Metanephros (tissue), 1 donor: ENCODE measurements around the gene MED1. TPM values are rescaled to one million over a fixed set of nuclear protein-coding genes. Genes with fewer than 3 reads are reported as not detected.

Source experiments
- total RNA-seq: library from RNA; depleted of rRNA; stranded (reverse); fragments of >200 nt; gene quantifications from one replicate; pipeline ENCODE4 v1.2.3, GENCODE V29; 2014

Gene MED1, protein sequence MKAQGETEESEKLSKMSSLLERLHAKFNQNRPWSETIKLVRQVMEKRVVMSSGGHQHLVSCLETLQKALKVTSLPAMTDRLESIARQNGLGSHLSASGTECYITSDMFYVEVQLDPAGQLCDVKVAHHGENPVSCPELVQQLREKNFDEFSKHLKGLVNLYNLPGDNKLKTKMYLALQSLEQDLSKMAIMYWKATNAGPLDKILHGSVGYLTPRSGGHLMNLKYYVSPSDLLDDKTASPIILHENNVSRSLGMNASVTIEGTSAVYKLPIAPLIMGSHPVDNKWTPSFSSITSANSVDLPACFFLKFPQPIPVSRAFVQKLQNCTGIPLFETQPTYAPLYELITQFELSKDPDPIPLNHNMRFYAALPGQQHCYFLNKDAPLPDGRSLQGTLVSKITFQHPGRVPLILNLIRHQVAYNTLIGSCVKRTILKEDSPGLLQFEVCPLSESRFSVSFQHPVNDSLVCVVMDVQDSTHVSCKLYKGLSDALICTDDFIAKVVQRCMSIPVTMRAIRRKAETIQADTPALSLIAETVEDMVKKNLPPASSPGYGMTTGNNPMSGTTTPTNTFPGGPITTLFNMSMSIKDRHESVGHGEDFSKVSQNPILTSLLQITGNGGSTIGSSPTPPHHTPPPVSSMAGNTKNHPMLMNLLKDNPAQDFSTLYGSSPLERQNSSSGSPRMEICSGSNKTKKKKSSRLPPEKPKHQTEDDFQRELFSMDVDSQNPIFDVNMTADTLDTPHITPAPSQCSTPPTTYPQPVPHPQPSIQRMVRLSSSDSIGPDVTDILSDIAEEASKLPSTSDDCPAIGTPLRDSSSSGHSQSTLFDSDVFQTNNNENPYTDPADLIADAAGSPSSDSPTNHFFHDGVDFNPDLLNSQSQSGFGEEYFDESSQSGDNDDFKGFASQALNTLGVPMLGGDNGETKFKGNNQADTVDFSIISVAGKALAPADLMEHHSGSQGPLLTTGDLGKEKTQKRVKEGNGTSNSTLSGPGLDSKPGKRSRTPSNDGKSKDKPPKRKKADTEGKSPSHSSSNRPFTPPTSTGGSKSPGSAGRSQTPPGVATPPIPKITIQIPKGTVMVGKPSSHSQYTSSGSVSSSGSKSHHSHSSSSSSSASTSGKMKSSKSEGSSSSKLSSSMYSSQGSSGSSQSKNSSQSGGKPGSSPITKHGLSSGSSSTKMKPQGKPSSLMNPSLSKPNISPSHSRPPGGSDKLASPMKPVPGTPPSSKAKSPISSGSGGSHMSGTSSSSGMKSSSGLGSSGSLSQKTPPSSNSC (N-terminal part only)
- total RNA-seq = 28.2 TPM

DNA sequence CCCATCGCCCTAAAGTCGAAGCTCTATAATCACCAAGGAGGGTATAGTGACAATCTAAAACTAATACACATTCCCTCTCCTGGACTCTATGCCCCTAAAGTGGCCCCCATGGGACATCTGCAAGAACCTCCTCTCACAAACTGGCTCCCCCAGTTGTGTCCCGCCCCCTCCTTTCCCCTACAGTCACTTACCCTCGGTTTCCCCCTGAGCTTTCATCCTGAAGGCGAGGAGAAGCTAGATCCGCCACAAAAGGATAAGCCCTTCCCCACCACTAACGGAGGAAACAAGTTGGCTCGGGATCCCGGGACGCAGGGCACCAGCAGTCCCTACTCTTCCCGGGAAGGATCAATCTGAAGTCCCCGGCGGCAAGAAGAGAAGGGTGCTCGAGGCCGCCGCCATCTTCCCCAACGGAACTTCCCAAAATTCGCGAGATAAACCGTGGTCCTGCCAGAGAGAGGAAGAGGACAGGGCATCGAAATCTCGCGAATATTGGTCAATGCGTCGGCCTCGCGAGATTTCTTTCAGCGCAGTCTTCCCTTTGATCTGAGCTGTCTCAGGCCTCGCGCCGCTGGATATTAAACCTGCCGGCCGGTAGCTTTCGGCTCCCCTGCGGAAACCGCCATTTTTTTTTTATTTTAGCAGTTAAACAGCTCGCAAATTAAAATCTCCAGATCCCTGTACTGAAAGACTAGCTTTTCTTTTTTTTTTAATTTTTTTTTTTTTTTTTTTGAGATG lies at the start of gene MED1:
TSS of gene MED1 (minus strand) at position 417 of the 735 bp plus-strand sequence. CDS start at position 216, 201 bp downstream.

DNA sequence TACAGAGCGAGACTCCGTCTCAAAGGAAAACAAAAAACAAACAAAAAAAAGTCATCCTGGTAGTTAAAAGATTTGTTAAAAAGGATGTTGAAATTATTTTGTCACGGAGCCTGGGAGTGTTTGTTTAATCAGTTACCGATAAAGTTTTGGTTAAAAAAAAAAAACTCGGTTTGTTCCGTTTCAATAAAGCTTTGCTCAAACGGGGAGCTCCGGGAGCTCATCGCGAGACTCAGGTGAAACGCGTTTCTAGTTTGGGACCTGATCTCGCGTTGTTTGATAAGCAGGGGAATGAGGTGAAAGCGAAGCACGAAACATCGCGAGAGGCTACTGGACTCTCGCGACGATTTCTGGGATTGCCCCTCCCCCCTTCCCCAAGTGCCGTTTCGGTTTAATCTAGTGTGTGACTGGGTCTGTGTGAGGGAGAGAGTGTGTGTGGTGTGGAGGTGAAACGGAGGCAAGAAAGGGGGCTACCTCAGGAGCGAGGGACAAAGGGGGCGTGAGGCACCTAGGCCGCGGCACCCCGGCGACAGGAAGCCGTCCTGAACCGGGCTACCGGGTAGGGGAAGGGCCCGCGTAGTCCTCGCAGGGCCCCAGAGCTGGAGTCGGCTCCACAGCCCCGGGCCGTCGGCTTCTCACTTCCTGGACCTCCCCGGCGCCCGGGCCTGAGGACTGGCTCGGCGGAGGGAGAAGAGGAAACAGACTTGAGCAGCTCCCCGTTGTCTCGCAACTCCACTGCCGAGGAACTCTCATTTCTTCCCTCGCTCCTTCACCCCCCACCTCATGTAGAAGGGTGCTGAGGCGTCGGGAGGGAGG lies 10.3 kb upstream of the MED1 start, which contains the start of gene CDK12:
TSS of gene CDK12 (plus strand) at position 374 of the 813 bp plus-strand sequence. CDS start 586 bp downstream, outside the sequence.

DNA sequence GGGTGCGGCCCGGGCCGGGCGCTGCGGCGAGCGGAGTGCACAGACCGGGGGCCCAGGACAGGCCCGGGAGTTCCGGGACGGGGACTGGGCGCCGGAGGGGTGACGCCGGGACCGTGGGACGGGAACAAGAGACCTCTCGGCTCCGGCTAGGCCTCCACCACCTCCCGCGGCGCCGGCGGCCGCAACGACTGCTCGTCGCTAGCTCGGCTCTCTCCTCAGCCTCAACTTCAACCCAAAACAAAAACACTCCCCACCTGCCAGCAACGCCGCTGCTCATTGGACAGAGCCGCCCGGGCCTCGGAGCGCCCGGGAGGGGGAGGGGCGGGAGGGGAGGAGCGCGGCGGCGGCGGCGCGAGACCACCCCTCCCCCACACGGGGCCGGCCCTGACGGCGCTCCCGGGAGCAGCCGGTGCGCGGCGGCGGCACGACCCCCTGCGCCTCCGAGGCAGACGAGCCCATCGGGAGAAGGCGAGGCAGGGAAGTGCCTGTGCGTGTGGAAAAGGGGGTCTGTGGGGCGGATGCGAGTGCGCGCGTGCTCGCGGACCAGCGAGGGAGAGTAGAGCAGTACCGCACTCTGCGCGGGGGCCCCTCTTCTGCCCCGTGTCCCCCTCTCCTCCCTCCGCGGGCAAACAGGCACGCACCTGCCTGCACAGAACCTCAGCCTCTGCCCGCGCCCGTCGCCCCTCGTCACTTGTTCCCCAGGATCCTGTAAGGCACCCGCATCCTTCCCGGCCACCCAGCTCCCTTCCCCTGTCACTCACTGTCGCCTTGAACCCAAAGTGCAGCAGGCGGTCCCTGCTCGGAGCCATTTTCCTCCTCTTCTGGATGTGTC lies 49.4 kb downstream of the MED1 start, which contains the start of gene FBXL20:
TSS of gene FBXL20 (minus strand) at position 215 of the 832 bp plus-strand sequence. CDS start 224 bp downstream, outside the sequence.

Other genes starting within 250 kb of the MED1 start
- gene STAC2, start 225.3 kb downstream of the MED1 start, total RNA-seq = 0.93 TPM
- 20.7 TPM for gene FBXL20, start 49.6 kb downstream of the MED1 start, total RNA-seq
- 47.6 TPM for gene CDK12, start 10.2 kb upstream of the MED1 start, total RNA-seq
- gene NEUROD2, start 156.7 kb upstream of the MED1 start, total RNA-seq = not detected
- 6.1 TPM for gene PPP1R1B, start 175.7 kb upstream of the MED1 start, total RNA-seq
- gene STARD3, start 185.9 kb upstream of the MED1 start, total RNA-seq = 53.9 TPM
- 70.2 TPM for gene TCAP, start 214.1 kb upstream of the MED1 start, total RNA-seq
- 3.7 TPM for gene PNMT, start 217.2 kb upstream of the MED1 start, total RNA-seq
- gene PGAP3, start 236.8 kb upstream of the MED1 start, total RNA-seq = 27.8 TPM
- 237 TPM for gene ERBB2, start 248.8 kb upstream of the MED1 start, total RNA-seq